GM23338 (cell line): ENCODE data around the gene VENTX. TPM values are rescaled to one million over a fixed set of nuclear protein-coding genes. Genes with fewer than 3 reads are reported as not detected.

Experiments used
- ATAC-seq: fragments of 200-7000 bp; cut with Tn5 transposase; 3 replicates; pipeline ENCODE4 v1.9.1; 2020
- DNase-seq: peaks from one replicate; pipeline ENCODE4 v3.0.0-alpha.2; 2015; ENCODE audit warnings: low spot score
- H2AFZ ChIP-seq: fragments of 200-600 bp; sonication (generic); 2 replicates; pipeline ENCODE4 v1.8.0; 2016; ENCODE audit warnings: antibody characterized with exemption, mild to moderate bottlenecking, moderate library complexity
- H3F3A ChIP-seq: fragments of 200-600 bp; sonication (generic); replicated peaks from 2 replicates; pipeline ENCODE4 v1.8.0; 2017; ENCODE audit warnings: antibody characterized with exemption, mixed run types, low read depth
- H3K27ac ChIP-seq: fragments of 200-600 bp; sonication (generic); 2 replicates; pipeline ENCODE4 v1.6.1; 2016; ENCODE audit warnings: low read depth
- H3K27me3 ChIP-seq: fragments of 200-600 bp; sonication (generic); 2 replicates; pipeline ENCODE4 v1.8.0; 2016; ENCODE audit warnings: mild to moderate bottlenecking, mixed run types, moderate library complexity; ENCODE audit not compliant: insufficient read depth
- H3K36me3 ChIP-seq: fragments of 200-600 bp; sonication (generic); 2 replicates; pipeline ENCODE4 v1.8.0; 2016; ENCODE audit warnings: mild to moderate bottlenecking; ENCODE audit not compliant: insufficient read depth
- H3K4me1 ChIP-seq: fragments of 200-600 bp; sonication (generic); 2 replicates; pipeline ENCODE4 v1.8.0; 2016; ENCODE audit warnings: mild to moderate bottlenecking, moderate library complexity; ENCODE audit not compliant: insufficient read depth
- H3K4me2 ChIP-seq: fragments of 200-600 bp; sonication (generic); 2 replicates; pipeline ENCODE4 v1.7.1; 2017; ENCODE audit warnings: mixed run types
- H3K4me3 ChIP-seq: fragments of 200-600 bp; sonication (generic); 2 replicates; pipeline ENCODE4 v1.6.1; 2016; ENCODE audit warnings: mixed run types
- H3K79me2 ChIP-seq: fragments of 200-600 bp; sonication (generic); replicated peaks from 2 replicates; pipeline ENCODE4 v1.8.0; 2017; ENCODE audit warnings: mild to moderate bottlenecking; ENCODE audit not compliant: insufficient read depth
- H3K9me2 ChIP-seq: fragments of 200-600 bp; sonication (generic); 2 replicates; pipeline ENCODE4 v1.8.0; 2017; ENCODE audit not compliant: insufficient read depth
- H4K20me1 ChIP-seq: fragments of 200-600 bp; sonication (generic); replicated peaks from 2 replicates; pipeline ENCODE4 v1.8.0; 2017; ENCODE audit warnings: mild to moderate bottlenecking; ENCODE audit not compliant: insufficient read depth
- H3K27ac Mint-ChIP-seq: 2 replicates; pipeline ENCODE4 v1.8.0; 2020; ENCODE audit warnings: inconsistent platforms, mild to moderate bottlenecking, moderate library complexity, mixed read lengths
- H3K27me3 Mint-ChIP-seq: 3 replicates; pipeline ENCODE4 v1.8.0; 2022; ENCODE audit warnings: low read depth, mild to moderate bottlenecking, moderate library complexity, mixed read lengths, inconsistent platforms; ENCODE audit not compliant: insufficient read depth, poor library complexity
- H3K36me3 Mint-ChIP-seq: 3 replicates; pipeline ENCODE4 v1.8.0; 2021; ENCODE audit warnings: low read depth, mild to moderate bottlenecking, inconsistent platforms, moderate library complexity, mixed read lengths
- H3K4me1 Mint-ChIP-seq: 3 replicates; pipeline ENCODE4 v1.8.0; 2020; ENCODE audit warnings: mild to moderate bottlenecking, inconsistent platforms, mixed read lengths
- H3K4me3 Mint-ChIP-seq: 3 replicates; pipeline ENCODE4 v1.8.0; 2021; ENCODE audit warnings: moderate library complexity, mild to moderate bottlenecking, inconsistent platforms, mixed read lengths
- H3K9me3 Mint-ChIP-seq: 3 replicates; pipeline ENCODE4 v1.8.0; 2020; ENCODE audit warnings: moderate library complexity, mild to moderate bottlenecking, inconsistent platforms, mixed read lengths
- CTCF ChIP-seq, 2 experiments: fragments of 200-600 bp in 1 of 2; sonication (generic) in 1 of 2; conservative IDR thresholded peaks; 2 replicates each; pipeline versions ENCODE4 v1.5.1 to v1.6.1; 2016 to 2017; ENCODE audit warnings: antibody characterized with exemption in 2 of 2, low read depth in 2 of 2, mild to moderate bottlenecking in 2 of 2, moderate library complexity in 1 of 2
- NANOG ChIP-seq: IDR thresholded peaks from 2 replicates; pipeline ENCODE4 v1.6.1; 2016; ENCODE audit warnings: antibody characterized with exemption, borderline replicate concordance
- POLR2AphosphoS5 ChIP-seq: IDR thresholded peaks from 2 replicates; pipeline ENCODE4 v1.6.1; 2016; ENCODE audit warnings: antibody characterized with exemption, low read depth
- ZNF462 ChIP-seq: fragments of 250-450 bp; sonication (Bioruptor Pico); IDR thresholded peaks from 2 replicates; pipeline ENCODE4 v1.5.0; 2020; ENCODE audit warnings: mild to moderate bottlenecking, moderate library complexity
- polyA plus RNA-seq: library from polyadenylated mRNA; unstranded; fragments of >200 nt; fragmentation: Nextera tagmentation; extraction: Ambion mirVana; gene quantifications from 2 replicates; pipeline ENCODE4 v1.2.1, GENCODE V29; 2016
- total RNA-seq: library from RNA; depleted of rRNA; stranded (reverse); fragments of >200 nt; shearing (Covaris generic); gene quantifications from 2 replicates; pipeline ENCODE4 v1.2.3, GENCODE V29; 2014

VENTX gene
- total and polyA plus RNA-seq, 2 experiments from 2014 or later = 4.8 to 8.1 TPM

DNA sequence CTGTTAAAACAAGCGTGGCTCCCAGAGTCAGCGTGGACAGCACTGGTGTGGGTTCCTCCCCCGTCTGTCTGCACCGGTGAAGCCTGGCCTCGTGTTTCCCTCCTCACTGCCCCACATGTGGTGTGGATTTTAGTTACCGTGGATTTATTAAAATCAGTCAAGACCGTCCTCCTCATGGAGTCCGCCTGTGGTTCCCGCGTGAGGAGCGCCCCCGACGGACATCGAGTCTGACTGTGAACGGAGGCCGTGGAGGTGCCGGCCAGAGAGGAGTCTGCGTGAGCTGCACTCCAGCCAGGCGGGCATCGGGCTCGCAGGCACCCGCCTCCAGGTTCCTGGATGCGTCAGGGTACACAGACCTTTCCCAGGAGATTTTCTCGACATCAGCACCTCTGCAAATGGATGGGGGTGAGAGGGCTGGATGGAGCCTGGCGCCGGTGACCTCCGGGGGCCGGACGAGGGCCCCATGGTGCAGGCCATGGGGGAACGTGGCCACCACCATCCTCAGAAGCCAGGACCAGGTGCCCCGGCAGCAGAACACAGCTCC is 33.9 kb upstream of the VENTX start:
- peaks cover 1% of the 10 kb centered on the region; the same call in 1 of the 2 replicates for H3K9me2 ChIP-seq
- peaks cover 2% of the 10 kb centered on the region for H3K27me3 Mint-ChIP-seq
- H2AFZ ChIP-seq = no peak overlapping the region
- no peaks in the 10 kb centered on the region for H4K20me1 ChIP-seq
- no peaks in the 10 kb centered on the region for H3K27me3 ChIP-seq
- 0 out of 2 replicates have a peak, but pooled peaks cover under 1% of the 10 kb centered on the region for H3F3A ChIP-seq
- H3K4me2 ChIP-seq = no peak overlapping the region
- no peaks in the 10 kb centered on the region for H3K36me3 Mint-ChIP-seq
- H3K4me3 Mint-ChIP-seq = no peak overlapping the region
- DNase-seq = no peak
- H3K36me3 ChIP-seq = no peaks in the 10 kb centered on the region
- H3K4me1 Mint-ChIP-seq = no peaks in the 10 kb centered on the region
- H3K27ac ChIP-seq = no peak overlapping the region
- no peaks in the 10 kb centered on the region for H3K4me1 ChIP-seq
- no peak for ATAC-seq
- TF ChIP-seq CTCF (conservative IDR thresholded peaks at IDR 0.05; ENCODE audit: low read depth in 2 of 2) (0 out of 4 replicates have a peak, but pooled peaks of 1 of the 2 experiments have one; percentile 8), POLR2AphosphoS5 (no peak), ZNF462 (no peak), NANOG (no peak)
- no peak overlapping the region for H3K27ac Mint-ChIP-seq
- H3K79me2 ChIP-seq = no peaks in the 10 kb centered on the region
- no peak overlapping the region for H3K4me3 ChIP-seq
- no peaks in the 10 kb centered on the region for H3K9me3 Mint-ChIP-seq
